Neural cell (in vitro differentiated cells): Measurements from ENCODE around the gene KRTAP3-3. TPM values are rescaled to one million over a fixed set of nuclear protein-coding genes. Genes with fewer than 3 reads are reported as not detected.

ENCODE experiments used
- H2AFZ ChIP-seq: fragments of 200-600, 300-800 bp; sonication (generic), shearing (Covaris generic); 2 replicates; pipeline ENCODE4 v1.6.0; 2014; ENCODE audit warnings: low read depth, mild to moderate bottlenecking, antibody characterized with exemption, low read length, moderate library complexity
- H3F3A ChIP-seq: fragments of 200-600 bp; shearing (Covaris generic); 2 replicates; pipeline ENCODE4 v1.6.1; 2016; ENCODE audit warnings: mild to moderate bottlenecking, moderate library complexity, mixed read lengths, antibody characterized with exemption, low read length; ENCODE audit not compliant: insufficient read depth, poor library complexity, severe bottlenecking
- H3K27ac ChIP-seq: fragments of 200-600, 300-800 bp; sonication (generic), shearing (Covaris generic); 2 replicates; pipeline ENCODE4 v1.5.1; 2014; ENCODE audit warnings: mild to moderate bottlenecking, low read length, moderate library complexity
- H3K27me3 ChIP-seq: fragments of 300-800, 200-600 bp; sonication (generic), shearing (Covaris generic); 2 replicates; pipeline ENCODE4 v1.6.0; 2014; ENCODE audit warnings: mild to moderate bottlenecking, low read depth, low read length, moderate library complexity; ENCODE audit not compliant: insufficient read depth
- H3K36me3 ChIP-seq: fragments of 300-800, 200-600 bp; sonication (generic), shearing (Covaris generic); 2 replicates; pipeline ENCODE4 v1.5.1; 2014; ENCODE audit warnings: mild to moderate bottlenecking, antibody characterized with exemption, low read length, moderate library complexity; ENCODE audit not compliant: insufficient read depth
- H3K4me2 ChIP-seq: fragments of 300-800, 200-600 bp; sonication (generic), shearing (Covaris generic); 2 replicates; pipeline ENCODE4 v1.6.0; 2014; ENCODE audit warnings: mild to moderate bottlenecking, low read length
- H3K4me3 ChIP-seq: fragments of 300-800, 200-600 bp; sonication (generic), shearing (Covaris generic); 2 replicates; pipeline ENCODE4 v1.5.1; 2014; ENCODE audit warnings: mild to moderate bottlenecking, low read length, moderate library complexity
- H3K79me2 ChIP-seq: fragments of 200-600 bp; shearing (Covaris generic); replicated peaks from 2 replicates; pipeline ENCODE4 v1.6.0; 2014; ENCODE audit warnings: mild to moderate bottlenecking, low read length, moderate library complexity; ENCODE audit not compliant: insufficient read depth
- H3K9ac ChIP-seq: fragments of 300-800, 200-600 bp; sonication (generic), shearing (Covaris generic); 2 replicates; pipeline ENCODE4 v1.6.1; 2016; ENCODE audit warnings: mild to moderate bottlenecking, low read length, mixed read lengths
- H3K9me2 ChIP-seq: fragments of 200-600 bp; shearing (Covaris generic); 2 replicates; pipeline ENCODE4 v1.6.1; 2016; ENCODE audit warnings: mild to moderate bottlenecking, low read length, mixed read lengths; ENCODE audit not compliant: insufficient read depth
- H3K9me3 ChIP-seq: fragments of 200-600, 300-800 bp; sonication (generic), shearing (Covaris generic); 2 replicates; pipeline ENCODE4 v1.6.1; 2016; ENCODE audit warnings: mild to moderate bottlenecking, mixed run types, low read length, moderate library complexity, mixed read lengths
- H4K20me1 ChIP-seq: fragments of 200-600 bp; shearing (Covaris generic); 2 replicates; pipeline ENCODE4 v1.6.1; 2016; ENCODE audit warnings: mild to moderate bottlenecking, mixed run types; ENCODE audit not compliant: insufficient read depth
- EP300 ChIP-seq: fragments of 450-650 bp; conservative IDR thresholded peaks from 2 replicates; pipeline ENCODE4 v1.6.1; 2014; ENCODE audit warnings: antibody characterized with exemption, mild to moderate bottlenecking, moderate library complexity; ENCODE audit not compliant: poor library complexity, severe bottlenecking
- EZH2 ChIP-seq: fragments of 200-600, 300-800 bp; shearing (Covaris generic), sonication (generic); IDR thresholded peaks from 2 replicates; pipeline ENCODE4 v1.6.1; 2014; ENCODE audit warnings: antibody characterized with exemption, low read length, borderline replicate concordance, mild to moderate bottlenecking; ENCODE audit not compliant: insufficient read depth, poor library complexity, severe bottlenecking
- MXI1 ChIP-seq: fragments of 450-650 bp; conservative IDR thresholded peaks from 2 replicates; pipeline ENCODE4 v1.6.1; 2014; ENCODE audit warnings: antibody characterized with exemption, mild to moderate bottlenecking; ENCODE audit not compliant: poor library complexity, severe bottlenecking
- POLR2AphosphoS5 ChIP-seq: IDR thresholded peaks from 2 replicates; pipeline ENCODE4 v1.6.1; 2012
- RAD21 ChIP-seq: fragments of 450-650 bp; conservative IDR thresholded peaks from 2 replicates; pipeline ENCODE4 v1.6.1; 2014; ENCODE audit warnings: antibody characterized with exemption, mild to moderate bottlenecking, moderate library complexity
- SMC3 ChIP-seq: fragments of 450-650 bp; conservative IDR thresholded peaks from 2 replicates; pipeline ENCODE4 v1.6.1; 2014; ENCODE audit warnings: antibody characterized with exemption, mild to moderate bottlenecking, moderate library complexity; ENCODE audit not compliant: poor library complexity
- TAF1 ChIP-seq: IDR thresholded peaks from 2 replicates; pipeline ENCODE4 v1.6.1; 2012; ENCODE audit warnings: low read depth
- polyA plus RNA-seq: library from polyadenylated mRNA; depleted of rRNA; stranded (reverse); fragments of >200 nt; gene quantifications from 2 replicates; pipeline ENCODE4 v1.2.3, GENCODE V29; 2014
- TF ChIP-seq, protein P1 (sequence below): fragments of 450-650 bp; IDR thresholded peaks from 2 replicates; pipeline ENCODE4 v1.5.1; 2014; ENCODE audit warnings: antibody characterized with exemption, mild to moderate bottlenecking, moderate library complexity; ENCODE audit not compliant: poor library complexity, severe bottlenecking
- TF ChIP-seq, protein P2 (sequence below): IDR thresholded peaks from 2 replicates; pipeline ENCODE4 v1.6.1; 2012; ENCODE audit warnings: borderline replicate concordance

KRTAP3-3 gene
- polyA plus RNA-seq, 1 donor from 2014 or later, result not detected

DNA sequence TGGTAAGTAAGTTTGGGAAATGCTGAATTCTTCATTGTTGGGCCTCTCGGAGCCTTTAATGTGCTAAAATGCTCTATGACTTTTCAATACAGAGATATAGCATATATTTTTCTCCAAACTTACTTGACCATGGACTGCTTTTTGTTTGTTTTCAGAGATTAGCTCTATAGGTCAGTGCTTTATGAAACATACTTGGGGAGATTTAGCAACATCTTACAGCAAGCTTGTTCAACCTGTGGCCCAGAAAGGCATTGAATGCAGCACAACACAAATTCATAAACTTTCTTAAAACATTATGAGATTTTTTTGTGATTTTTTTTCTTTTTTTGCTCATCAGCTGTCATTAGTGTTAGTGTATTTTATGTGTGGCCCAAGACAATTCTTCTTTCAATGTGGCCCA, 16.0 kb upstream of the KRTAP3-3 start:
- Histone ChIP-seq H3F3A (no peaks in the 10 kb centered on the region), H3K4me2 (no peak overlapping the region), H4K20me1 (no peaks in the 10 kb centered on the region), H2AFZ (no peak overlapping the region), H3K9me2 (no peaks in the 10 kb centered on the region), H3K9ac (no peak overlapping the region), H3K9me3 (no peaks in the 10 kb centered on the region), H3K27me3 (no peaks in the 10 kb centered on the region), H3K4me3 (no peak overlapping the region), H3K36me3 (no peaks in the 10 kb centered on the region), H3K27ac (no peak overlapping the region), H3K79me2 (no peaks in the 10 kb centered on the region)
- TF ChIP-seq RAD21 (no peak), EP300 (no peak), MXI1 (no peak), SMC3 (no peak), POLR2AphosphoS5 (no peak), EZH2 (no peak), TAF1 (no peak)
- TF ChIP-seq, protein P1, sequence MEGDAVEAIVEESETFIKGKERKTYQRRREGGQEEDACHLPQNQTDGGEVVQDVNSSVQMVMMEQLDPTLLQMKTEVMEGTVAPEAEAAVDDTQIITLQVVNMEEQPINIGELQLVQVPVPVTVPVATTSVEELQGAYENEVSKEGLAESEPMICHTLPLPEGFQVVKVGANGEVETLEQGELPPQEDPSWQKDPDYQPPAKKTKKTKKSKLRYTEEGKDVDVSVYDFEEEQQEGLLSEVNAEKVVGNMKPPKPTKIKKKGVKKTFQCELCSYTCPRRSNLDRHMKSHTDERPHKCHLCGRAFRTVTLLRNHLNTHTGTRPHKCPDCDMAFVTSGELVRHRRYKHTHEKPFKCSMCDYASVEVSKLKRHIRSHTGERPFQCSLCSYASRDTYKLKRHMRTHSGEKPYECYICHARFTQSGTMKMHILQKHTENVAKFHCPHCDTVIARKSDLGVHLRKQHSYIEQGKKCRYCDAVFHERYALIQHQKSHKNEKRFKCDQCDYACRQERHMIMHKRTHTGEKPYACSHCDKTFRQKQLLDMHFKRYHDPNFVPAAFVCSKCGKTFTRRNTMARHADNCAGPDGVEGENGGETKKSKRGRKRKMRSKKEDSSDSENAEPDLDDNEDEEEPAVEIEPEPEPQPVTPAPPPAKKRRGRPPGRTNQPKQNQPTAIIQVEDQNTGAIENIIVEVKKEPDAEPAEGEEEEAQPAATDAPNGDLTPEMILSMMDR, result no peak

DNA sequence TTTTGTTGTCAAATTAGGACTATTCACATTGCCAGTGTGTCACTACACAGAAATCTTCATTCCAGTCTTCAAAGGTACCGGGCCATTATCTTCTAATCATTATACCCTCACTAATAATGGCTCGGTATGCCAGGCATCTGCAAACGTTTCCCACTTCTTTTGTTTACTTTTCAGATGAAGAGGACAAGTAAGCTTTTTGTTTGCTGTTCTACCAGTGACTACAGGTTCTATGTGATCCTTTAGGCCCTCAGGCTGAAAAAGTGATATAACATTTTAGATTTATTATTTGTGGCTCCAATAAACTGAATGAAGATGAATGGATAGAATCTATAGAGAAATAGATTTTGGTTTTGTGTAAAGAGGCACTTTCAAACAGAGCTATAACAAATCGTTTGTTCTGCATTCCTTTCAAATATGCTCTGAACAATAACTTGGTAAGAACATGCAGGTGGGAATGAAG, 15.4 kb upstream of the KRTAP3-3 start:
- Histone ChIP-seq H3K9me2 (no peaks in the 10 kb centered on the region), H3K9ac (no peak overlapping the region), H3K4me2 (no peak overlapping the region), H3K27ac (no peak overlapping the region), H3K9me3 (no peaks in the 10 kb centered on the region), H3K27me3 (no peaks in the 10 kb centered on the region), H4K20me1 (no peaks in the 10 kb centered on the region), H3K4me3 (no peak overlapping the region), H3K36me3 (no peaks in the 10 kb centered on the region), H2AFZ (no peak overlapping the region), H3K79me2 (no peaks in the 10 kb centered on the region), H3F3A (no peaks in the 10 kb centered on the region)
- TF ChIP-seq TAF1 (no peak), EZH2 (no peak), RAD21 (no peak), MXI1 (no peak), POLR2AphosphoS5 (no peak), EP300 (no peak), SMC3 (no peak)
- TF ChIP-seq, protein P1, result no peak
- TF ChIP-seq, protein P2, sequence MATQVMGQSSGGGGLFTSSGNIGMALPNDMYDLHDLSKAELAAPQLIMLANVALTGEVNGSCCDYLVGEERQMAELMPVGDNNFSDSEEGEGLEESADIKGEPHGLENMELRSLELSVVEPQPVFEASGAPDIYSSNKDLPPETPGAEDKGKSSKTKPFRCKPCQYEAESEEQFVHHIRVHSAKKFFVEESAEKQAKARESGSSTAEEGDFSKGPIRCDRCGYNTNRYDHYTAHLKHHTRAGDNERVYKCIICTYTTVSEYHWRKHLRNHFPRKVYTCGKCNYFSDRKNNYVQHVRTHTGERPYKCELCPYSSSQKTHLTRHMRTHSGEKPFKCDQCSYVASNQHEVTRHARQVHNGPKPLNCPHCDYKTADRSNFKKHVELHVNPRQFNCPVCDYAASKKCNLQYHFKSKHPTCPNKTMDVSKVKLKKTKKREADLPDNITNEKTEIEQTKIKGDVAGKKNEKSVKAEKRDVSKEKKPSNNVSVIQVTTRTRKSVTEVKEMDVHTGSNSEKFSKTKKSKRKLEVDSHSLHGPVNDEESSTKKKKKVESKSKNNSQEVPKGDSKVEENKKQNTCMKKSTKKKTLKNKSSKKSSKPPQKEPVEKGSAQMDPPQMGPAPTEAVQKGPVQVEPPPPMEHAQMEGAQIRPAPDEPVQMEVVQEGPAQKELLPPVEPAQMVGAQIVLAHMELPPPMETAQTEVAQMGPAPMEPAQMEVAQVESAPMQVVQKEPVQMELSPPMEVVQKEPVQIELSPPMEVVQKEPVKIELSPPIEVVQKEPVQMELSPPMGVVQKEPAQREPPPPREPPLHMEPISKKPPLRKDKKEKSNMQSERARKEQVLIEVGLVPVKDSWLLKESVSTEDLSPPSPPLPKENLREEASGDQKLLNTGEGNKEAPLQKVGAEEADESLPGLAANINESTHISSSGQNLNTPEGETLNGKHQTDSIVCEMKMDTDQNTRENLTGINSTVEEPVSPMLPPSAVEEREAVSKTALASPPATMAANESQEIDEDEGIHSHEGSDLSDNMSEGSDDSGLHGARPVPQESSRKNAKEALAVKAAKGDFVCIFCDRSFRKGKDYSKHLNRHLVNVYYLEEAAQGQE, result no peak
